Stimulated activated CD4-positive, alpha-beta T cell treated with anti-CD3 and anti-CD28 coated beads, Interleukin-15, amount 100 ng/mL, for 48 hours (primary cell): ENCODE results near the gene CUX1.
"Not testable (repeated sequence)": the region's sequence is repeated elsewhere in the genome, so short reads cannot be mapped to it uniquely, and the experiment has no call there.

ENCODE experiments used
- DNase-seq, 2 donors: peaks; one replicate each; pipeline ENCODE4 v3.0.0-alpha.2; 2020; ENCODE audit warnings: low read depth in 2 of 2

CUX1 gene

GRCh38 chr7:102004848-102005247, 187.4 kb downstream of the CUX1 start:
- DNase-seq = no peak

GRCh38 chr7:102005933-102006480, 188.6 kb downstream of the CUX1 start:
- DNase-seq = no peak

- no peak for DNase-seq
These were observed 189.3 kb downstream of the CUX1 start for GRCh38 chr7:102006695-102007094.

GRCh38 chr7:102008535-102009262, 191.3 kb downstream of the CUX1 start:
- no peak for DNase-seq

GRCh38 chr7:102009628-102010027, 192.2 kb downstream of the CUX1 start:
- no peak for DNase-seq

- DNase-seq = not testable (repeated sequence)
These were observed 194.8 kb downstream of the CUX1 start for GRCh38 chr7:102012112-102012830.

GRCh38 chr7:102012941-102013461, 195.6 kb downstream of the CUX1 start:
- no peak for DNase-seq

- DNase-seq = no peak
These were observed 201.4 kb downstream of the CUX1 start for GRCh38 chr7:102018876-102019275.

- DNase-seq = no peak
These were observed 202.0 kb downstream of the CUX1 start for GRCh38 chr7:102019461-102019860.

- DNase-seq = no peak
These were observed 204.6 kb downstream of the CUX1 start for GRCh38 chr7:102021841-102022618.

GRCh38 chr7:102024005-102024768, 206.8 kb downstream of the CUX1 start:
- no peak for DNase-seq

GRCh38 chr7:102024769-102025391, 207.5 kb downstream of the CUX1 start:
- DNase-seq = no peak

- DNase-seq = not testable (repeated sequence)
These were observed 208.4 kb downstream of the CUX1 start for GRCh38 chr7:102025777-102026176.

GRCh38 chr7:102028206-102028826, 210.9 kb downstream of the CUX1 start:
- DNase-seq = no peak

- DNase-seq = no peak
These were observed 212.2 kb downstream of the CUX1 start for GRCh38 chr7:102029616-102030015.

- no peak for DNase-seq
These were observed 213.3 kb downstream of the CUX1 start for GRCh38 chr7:102030696-102031095.

GRCh38 chr7:102036958-102037357, 219.5 kb downstream of the CUX1 start:
- DNase-seq = no peak

- DNase-seq = no peak
These were observed 222.3 kb downstream of the CUX1 start for GRCh38 chr7:102039706-102040105.

GRCh38 chr7:102040569-102040968, 223.1 kb downstream of the CUX1 start:
- no peak for DNase-seq

- DNase-seq = no peak
These were observed 224.7 kb downstream of the CUX1 start for GRCh38 chr7:102042016-102042656.
